HG03460 (cell line): ENCODE measurements around the gene CAB39.

Experiments used
- ATAC-seq: cut with Tn5 transposase; IDR thresholded peaks from one replicate; pipeline ENCODE4 v1.9.1; 2021; ENCODE audit not compliant: unreplicated experiment

CAB39 gene

DNA sequence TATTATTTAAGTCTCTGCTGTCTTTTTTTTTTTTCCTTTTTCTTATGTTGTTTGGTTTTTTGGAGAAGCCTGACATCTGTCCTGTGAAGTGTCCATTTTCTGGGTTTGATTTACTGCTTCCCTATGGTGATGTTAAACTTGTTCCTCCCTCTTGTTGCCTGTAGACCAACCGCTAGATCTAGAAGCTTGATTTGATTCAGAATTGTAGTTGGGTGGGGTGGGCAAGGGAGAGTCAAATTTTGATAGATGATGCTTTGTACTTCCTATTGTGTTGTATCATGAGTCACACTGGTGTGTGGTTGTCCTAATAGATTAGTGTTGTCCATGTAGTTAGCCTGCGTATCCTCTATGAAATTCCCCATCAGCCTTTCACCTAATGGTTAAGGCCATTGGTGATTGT lies 35.4 kb downstream of the CAB39 start:
- ATAC-seq, result no peak

GRCh38 chr2:230749111-230749510 lies 36.5 kb downstream of the CAB39 start:
- no peak for ATAC-seq

GRCh38 chr2:230751062-230751461 lies 38.4 kb downstream of the CAB39 start:
- ATAC-seq, result no peak

DNA sequence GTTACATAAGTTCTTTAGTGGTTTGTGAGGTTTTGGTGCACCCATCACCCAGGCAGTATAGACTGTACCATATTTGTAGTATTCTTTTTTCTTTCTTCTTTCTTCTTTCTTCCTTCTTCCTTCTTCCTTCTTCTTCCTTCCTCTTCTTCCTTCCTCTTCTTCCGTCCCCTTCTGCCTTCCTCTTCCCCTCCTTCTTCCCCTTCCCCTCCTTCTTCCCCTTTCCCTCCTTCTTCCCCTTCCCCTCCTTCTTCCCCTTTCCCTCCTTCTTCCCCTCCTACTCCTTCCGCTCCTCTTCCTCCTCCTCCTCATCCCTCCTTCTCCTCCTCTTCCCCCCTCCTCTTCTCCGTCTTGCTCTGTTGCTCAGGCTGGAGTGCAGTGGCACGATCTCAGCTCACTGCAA lies 41.6 kb downstream of the CAB39 start:
- ATAC-seq, result no peak

GRCh38 chr2:230757476-230757875 lies 44.8 kb downstream of the CAB39 start:
- ATAC-seq, result no peak

DNA sequence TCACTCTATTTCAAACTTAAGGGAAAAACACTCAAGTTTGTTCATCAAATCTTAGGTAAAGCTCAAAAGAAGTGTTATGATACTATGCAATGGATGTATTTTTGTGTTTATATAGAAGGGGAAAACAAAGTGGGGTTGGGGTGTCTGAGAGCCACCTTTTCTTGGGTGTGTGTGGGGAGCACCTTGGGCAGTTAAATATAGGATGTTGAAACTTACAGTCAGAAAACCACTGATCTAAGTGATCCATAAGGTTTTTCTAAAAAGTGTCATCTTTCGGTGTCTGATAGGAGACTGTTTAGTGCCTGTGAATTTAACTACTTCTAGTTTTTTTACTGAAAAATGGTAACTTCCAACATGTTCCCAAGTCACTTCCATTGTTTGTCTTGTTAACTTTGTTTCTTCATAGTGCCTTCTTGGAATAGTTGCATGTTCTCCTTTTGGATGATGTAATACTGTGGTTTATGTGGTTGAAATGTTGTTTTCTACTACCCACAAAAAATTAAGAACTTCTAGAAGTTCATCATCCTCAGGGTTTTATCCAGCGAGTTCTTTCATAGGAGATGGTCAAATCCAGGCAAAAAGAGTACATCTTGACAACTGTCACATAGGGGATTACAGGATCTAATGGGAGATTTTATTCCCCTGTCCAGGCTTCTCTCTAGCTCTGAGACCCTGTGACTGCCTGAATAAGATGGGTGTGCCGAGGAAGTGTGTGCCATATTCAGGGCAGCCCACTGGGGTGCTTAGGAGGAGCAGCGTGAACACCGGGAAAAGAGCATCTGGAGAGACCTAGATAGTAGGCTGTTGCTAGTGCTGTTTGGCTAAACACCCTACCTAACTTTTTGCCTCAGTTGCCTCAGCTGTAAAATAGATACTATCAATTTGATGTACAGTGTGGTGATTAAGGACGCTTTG lies 46.2 kb downstream of the CAB39 start:
- no peak for ATAC-seq

DNA sequence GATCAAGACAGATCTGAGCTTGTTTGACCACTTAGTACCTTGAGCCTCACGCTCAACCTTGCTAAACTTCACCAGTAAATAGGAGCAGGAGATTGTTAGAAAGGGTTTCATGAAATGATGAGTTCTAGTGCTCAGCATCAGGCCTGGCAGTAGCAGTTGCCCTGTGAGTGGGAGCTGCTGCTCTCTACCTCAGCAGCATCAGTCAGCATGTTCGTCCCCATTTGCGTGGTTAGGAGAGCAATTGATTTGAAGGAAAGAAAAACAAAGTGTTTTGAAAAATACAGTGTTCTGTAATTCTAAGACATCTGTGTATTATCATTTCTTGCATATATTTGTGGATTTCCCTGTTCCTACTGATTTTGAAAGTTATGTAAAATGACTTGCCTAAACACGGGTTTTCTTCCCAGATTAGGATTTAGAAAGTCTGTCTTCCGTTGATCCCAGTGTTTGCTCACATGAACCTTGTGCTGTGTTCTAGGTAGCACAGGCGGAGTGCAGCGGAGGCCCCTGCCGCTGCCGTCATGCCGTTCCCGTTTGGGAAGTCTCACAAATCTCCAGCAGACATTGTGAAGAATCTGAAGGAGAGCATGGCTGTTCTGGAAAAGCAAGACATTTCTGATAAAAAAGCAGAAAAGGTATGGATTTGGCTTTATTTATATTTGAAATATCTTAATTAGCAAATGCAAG lies 47.0 kb downstream of the CAB39 start:
- ATAC-seq, result no peak

- ATAC-seq, result no peak
These were observed 49.1 kb downstream of the CAB39 start for GRCh38 chr2:230761704-230762103.

DNA sequence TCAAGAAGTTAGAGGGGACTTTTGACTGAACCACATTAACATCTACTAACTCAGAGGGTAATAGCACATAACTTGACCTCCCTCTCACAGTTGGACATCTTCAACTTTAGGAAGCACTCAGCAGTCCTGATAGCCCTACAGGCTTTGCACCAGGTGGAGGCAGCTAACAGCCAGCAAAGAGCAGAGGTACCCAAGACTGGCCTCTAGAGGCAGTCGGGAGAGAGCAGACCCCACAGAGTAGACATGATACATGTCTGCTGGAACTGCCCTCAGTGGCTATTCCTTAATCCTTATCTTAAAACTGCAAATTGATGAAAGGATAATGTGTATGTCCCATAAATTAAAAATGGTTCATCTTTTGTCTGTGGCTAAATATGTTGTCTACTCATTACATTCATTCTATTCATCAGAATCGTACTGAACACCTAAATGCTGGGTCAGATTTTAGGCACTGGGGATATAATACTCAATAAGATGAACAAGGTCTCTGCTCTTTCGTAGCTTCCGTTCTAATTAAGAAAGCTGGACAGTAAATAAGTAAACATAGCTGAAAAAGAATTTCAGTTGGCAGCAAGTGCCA lies 49.8 kb downstream of the CAB39 start:
- ATAC-seq, result peak; percentile 71

GRCh38 chr2:230764346-230764745 lies 51.7 kb downstream of the CAB39 start:
- no peak for ATAC-seq

- ATAC-seq, result no peak
These were observed 53.1 kb downstream of the CAB39 start for GRCh38 chr2:230765611-230766300.

GRCh38 chr2:230767862-230768388 lies 55.3 kb downstream of the CAB39 start:
- ATAC-seq, result no peak

- no peak for ATAC-seq
These were observed 58.2 kb downstream of the CAB39 start for GRCh38 chr2:230770804-230771203.

DNA sequence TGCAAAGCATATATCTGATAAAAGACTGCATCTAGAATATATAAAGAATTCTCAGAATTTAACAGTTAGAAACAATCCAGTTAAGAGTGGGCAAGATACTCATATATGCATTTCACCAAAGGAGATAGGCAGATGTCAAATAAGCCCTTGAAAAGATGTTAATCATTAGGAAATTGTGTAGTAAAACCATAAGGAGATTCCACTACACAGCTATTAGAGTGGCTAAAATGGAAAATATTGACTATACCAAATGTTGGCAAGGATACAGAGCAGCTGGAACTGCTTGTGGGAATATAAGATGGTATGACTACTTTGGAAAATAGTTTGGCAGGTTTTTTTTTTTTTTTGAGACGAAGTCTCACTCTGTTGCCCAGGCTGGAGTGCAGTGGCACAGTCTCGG lies 59.5 kb downstream of the CAB39 start:
- no peak for ATAC-seq

GRCh38 chr2:230773039-230773773 lies 60.6 kb downstream of the CAB39 start:
- no peak for ATAC-seq

- no peak for ATAC-seq
These were observed 61.8 kb downstream of the CAB39 start for GRCh38 chr2:230774348-230774951.

DNA sequence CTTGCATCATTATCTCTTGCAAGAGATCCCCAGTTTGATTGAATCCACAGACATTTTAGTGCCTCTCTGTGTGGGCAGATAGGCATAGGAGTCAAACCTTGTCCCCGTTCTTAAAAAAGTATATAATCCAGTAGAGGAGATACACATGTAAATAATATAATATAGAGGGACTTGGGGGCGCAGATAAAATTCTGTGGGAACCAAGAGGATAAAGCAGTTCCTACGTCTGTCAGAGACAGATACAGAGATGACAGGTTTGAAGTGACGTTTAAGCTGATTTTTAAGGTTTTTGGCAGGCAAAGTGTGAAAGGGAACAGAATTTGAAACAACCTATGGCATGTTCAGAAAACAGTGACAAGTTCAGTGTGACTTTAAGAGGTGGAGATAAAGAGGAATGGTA lies 63.1 kb downstream of the CAB39 start:
- ATAC-seq, result no peak

DNA sequence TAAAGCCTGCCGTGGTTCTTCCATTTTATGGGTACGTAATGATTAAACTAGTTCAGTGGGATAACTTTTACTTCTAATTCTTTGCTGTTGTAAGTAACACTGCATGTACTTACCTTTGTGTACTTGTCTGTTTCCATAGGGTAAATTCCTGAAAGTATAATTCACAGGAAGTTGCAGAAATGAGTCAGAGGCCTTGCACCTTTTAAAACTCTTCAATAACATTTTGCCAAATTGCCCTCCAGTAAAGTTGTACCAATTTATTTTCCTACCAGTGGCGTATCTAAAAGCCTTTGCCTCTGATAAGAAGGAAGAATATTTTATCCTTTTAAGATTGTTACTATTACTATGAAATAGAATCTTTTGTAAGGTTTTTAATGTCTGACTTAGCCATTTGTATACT lies 65.1 kb downstream of the CAB39 start:
- no peak for ATAC-seq

- peak; percentile 57 for ATAC-seq
These were observed 65.9 kb downstream of the CAB39 start for GRCh38 chr2:230778350-230779063.
